Bronchial epithelial cell (primary cell): ENCODE results near the gene HOPX. TPM values are rescaled to one million over a fixed set of nuclear protein-coding genes. Genes with fewer than 3 reads are reported as not detected.
"Not testable (repeated sequence)": the region's sequence is repeated elsewhere in the genome, so short reads cannot be mapped to it uniquely, and the experiment has no call there.

Experiments
- DNase-seq: peaks from one replicate; pipeline ENCODE4 v3.0.0-alpha.2; 2010; ENCODE audit warnings: low read depth
- FAIRE-seq: peaks from 2 replicates; lab custom pipeline; 2011; peaks lifted over from hg19 to GRCh38; lab: Jason Lieb, UNC
- H3K27me3 ChIP-seq: 2 replicates; pipeline ENCODE4 v1.5.1; 2011; ENCODE audit warnings: low read length; ENCODE audit not compliant: control insufficient read depth, insufficient read depth
- H3K36me3 ChIP-seq: 2 replicates; pipeline ENCODE4 v1.5.1; 2011; ENCODE audit warnings: low read length; ENCODE audit not compliant: control insufficient read depth, insufficient read depth
- H3K4me3 ChIP-seq: 2 replicates; pipeline ENCODE4 v1.5.1; 2011; ENCODE audit warnings: mild to moderate bottlenecking, low read depth, low read length, control low read depth
- total RNA-seq: library from RNA; depleted of rRNA; stranded (reverse); fragments of >200 nt; gene quantifications from 2 replicates; pipeline ENCODE4 v1.2.1, GENCODE V29; 2014
- TF ChIP-seq, protein P1 (sequence below): IDR thresholded peaks from 2 replicates; pipeline ENCODE4 v1.5.1; 2011; ENCODE audit warnings: mild to moderate bottlenecking, moderate library complexity, low read length, control low read depth, inconsistent platforms; ENCODE audit not compliant: insufficient read depth, severe bottlenecking

The HOPX gene
- total RNA-seq, 1 donor from 2014 or later: 30.8 TPM

DNA sequence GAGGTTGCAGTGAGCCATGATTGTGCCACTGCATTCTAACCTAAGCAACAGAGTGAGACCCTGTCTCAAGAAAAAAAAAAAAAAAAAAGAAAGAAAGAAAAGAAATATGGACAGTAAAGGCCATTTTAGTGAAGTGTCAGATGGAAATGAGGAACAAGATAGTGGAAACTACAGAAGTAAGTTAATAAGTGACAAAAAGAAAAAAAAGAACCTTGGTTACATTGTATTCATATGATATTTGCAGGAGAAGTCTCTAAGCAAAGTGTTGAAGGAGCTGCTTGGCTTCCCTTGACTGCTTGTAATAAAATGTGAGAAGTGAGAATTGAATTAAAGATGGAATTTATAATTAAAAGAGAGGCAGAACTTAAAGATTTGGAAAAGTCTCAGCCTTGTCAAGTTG lies 73.2 kb downstream of the HOPX start:
- Histone ChIP-seq H3K4me3 (no peak overlapping the region), H3K36me3 (no peaks in the 10 kb centered on the region), H3K27me3 (no peaks in the 10 kb centered on the region)
- no peak for DNase-seq
- TF ChIP-seq, protein P1, sequence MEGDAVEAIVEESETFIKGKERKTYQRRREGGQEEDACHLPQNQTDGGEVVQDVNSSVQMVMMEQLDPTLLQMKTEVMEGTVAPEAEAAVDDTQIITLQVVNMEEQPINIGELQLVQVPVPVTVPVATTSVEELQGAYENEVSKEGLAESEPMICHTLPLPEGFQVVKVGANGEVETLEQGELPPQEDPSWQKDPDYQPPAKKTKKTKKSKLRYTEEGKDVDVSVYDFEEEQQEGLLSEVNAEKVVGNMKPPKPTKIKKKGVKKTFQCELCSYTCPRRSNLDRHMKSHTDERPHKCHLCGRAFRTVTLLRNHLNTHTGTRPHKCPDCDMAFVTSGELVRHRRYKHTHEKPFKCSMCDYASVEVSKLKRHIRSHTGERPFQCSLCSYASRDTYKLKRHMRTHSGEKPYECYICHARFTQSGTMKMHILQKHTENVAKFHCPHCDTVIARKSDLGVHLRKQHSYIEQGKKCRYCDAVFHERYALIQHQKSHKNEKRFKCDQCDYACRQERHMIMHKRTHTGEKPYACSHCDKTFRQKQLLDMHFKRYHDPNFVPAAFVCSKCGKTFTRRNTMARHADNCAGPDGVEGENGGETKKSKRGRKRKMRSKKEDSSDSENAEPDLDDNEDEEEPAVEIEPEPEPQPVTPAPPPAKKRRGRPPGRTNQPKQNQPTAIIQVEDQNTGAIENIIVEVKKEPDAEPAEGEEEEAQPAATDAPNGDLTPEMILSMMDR: no peak
- no peak for FAIRE-seq

DNA sequence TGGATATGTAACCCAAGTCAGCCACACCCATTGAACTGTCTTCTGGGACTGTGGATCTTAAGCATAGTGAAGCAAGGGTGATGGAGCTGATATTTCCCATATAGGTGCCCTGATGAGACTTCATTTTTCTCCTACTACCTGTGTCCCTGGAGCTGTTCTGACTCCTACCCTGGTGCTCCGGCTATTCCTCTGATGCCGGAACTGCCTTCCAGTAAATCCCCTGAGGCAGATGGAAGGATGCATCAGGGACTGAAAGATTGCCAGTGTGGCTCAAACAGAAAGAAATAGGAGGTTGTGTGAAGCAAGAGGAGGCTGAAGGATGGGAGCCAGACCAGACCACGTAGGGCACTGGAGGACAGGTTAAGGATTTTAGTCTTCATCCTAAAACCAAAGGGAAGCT lies 74.7 kb downstream of the HOPX start:
- Histone ChIP-seq H3K36me3 (no peaks in the 10 kb centered on the region), H3K27me3 (no peaks in the 10 kb centered on the region), H3K4me3 (no peak overlapping the region)
- FAIRE-seq: no peak
- DNase-seq: no peak
- TF ChIP-seq, protein P1: no peak

DNA sequence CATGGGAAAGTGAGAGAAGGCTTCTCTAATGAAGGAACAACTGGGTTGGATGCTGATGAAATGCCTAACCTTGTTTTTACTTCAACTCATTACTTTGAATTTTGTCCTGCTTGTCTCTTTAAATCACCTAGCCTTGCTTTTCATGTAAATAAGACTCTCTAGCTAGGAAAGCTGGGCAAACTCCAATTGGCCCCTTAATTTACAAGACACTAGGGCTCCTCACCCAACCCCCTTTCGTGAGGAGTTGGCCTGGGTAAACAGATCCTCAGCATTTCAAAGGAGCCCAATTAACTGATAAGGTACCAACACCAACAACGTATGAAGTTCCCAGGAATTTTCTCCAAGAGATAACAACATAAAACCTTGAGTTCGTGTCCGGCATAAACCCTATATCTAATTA lies 75.6 kb downstream of the HOPX start:
- H3K27me3 ChIP-seq, H3K36me3 ChIP-seq, DNase-seq, FAIRE-seq, H3K4me3 ChIP-seq: not testable (repeated sequence)

DNA sequence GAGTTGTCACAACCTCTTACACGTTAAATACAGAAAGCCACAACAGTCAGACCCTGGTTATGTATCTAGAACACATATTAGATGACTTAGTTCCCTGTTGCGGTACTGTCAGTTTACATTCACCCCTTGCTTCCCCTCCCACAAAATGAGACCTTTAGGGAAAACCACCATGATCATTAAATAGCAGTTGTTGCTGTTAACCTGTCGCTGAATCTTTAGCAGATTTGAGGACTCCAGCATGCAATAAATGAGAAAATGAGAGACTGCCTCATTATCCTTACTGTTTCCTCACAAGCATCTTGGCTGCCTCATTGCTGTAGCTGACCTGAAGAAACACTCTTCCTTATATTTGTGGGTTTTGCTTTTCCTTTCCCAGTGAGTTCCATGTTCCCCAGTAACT lies 77.8 kb downstream of the HOPX start:
- no peak for DNase-seq
- TF ChIP-seq, protein P1: no peak
- FAIRE-seq: no peak
- Histone ChIP-seq H3K4me3 (no peak overlapping the region), H3K27me3 (no peaks in the 10 kb centered on the region), H3K36me3 (no peaks in the 10 kb centered on the region)

Other genes starting within 250 kb of the HOPX start
- gene PPAT, start 245.7 kb downstream of the HOPX start, total RNA-seq: 17.4 and 33.2 TPM in 2 replicates
- gene PAICS, start 245.0 kb downstream of the HOPX start, total RNA-seq: 19.5 and 29.7 TPM in 2 replicates
- gene SRP72, start 213.7 kb downstream of the HOPX start, total RNA-seq: 73.7 and 107 TPM in 2 replicates
- gene ARL9, start 175.5 kb downstream of the HOPX start, total RNA-seq: under 0.01 TPM in 2 replicates
- gene SPINK2, start 140.4 kb upstream of the HOPX start, total RNA-seq: not detected in 2 replicates
- 17.6 and 21.6 TPM in 2 replicates for gene REST, start 226.6 kb upstream of the HOPX start, total RNA-seq